Glomerular visceral epithelial cell (primary cell): ENCODE measurements around the gene ANKRD44.
A peak's percentile ranks its signal among the peaks of the same experiment; 100 is the strongest.
"Not testable (repeated sequence)": the region's sequence is repeated elsewhere in the genome, so short reads cannot be mapped to it uniquely, and the experiment has no call there.

Source experiments
- DNase-seq: peaks from one replicate; pipeline ENCODE4 v3.0.0-alpha.2; 2016; ENCODE audit errors: extremely low spot score

ANKRD44 gene

GRCh38 chr2:197030090-197030489 lies 280.5 kb downstream of the ANKRD44 start:
- DNase-seq, result no peak

DNA sequence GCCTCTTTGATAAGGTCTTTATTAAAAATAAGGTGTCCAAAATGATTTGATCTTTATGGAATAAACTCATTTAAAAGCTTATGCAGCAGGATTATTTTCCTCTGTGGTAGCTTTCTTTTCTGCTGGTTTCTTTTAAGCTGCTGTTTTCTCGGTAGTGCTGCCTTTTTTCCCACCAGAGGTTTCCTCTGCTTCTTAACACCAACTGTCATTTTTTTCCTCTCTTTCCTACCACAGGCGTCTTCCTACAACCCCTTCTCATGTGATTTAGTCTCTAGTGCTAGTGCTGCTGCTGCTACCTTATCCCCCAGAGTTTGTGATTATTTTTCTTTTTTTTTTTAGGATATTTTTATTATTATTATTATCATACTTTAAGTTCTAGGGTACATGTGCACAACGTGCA lies 281.9 kb downstream of the ANKRD44 start:
- DNase-seq, result no peak

DNA sequence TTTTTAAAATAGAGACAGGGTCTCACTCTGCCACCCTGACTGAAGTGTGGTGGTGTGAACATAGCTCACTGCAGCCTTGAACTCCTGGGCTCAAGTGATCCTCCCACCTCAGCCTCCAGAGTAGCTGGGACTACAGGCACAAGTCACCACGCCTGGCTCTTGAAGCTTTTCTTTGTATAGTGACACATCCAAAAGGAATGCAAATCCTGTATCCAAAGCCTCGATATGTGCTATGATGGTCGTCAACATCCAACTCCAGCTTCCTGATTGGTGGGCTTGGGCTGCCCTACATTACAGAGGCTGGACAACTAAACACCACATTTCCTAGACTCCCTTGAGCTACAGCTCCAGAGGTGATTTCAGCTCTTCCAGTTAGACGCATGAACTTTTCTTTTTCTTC lies 282.4 kb downstream of the ANKRD44 start:
- DNase-seq, result peak; percentile 69

- DNase-seq, result no peak
Measured at GRCh38 chr2:197024206-197024605, 286.4 kb downstream of the ANKRD44 start.

GRCh38 chr2:197020921-197021320 lies 289.7 kb downstream of the ANKRD44 start:
- not testable (repeated sequence) for DNase-seq

- no peak for DNase-seq
Measured at GRCh38 chr2:197013098-197013497, 297.5 kb downstream of the ANKRD44 start.

GRCh38 chr2:197011801-197012641 lies 298.6 kb downstream of the ANKRD44 start:
- peak; percentile 57 for DNase-seq

- no peak for DNase-seq
Measured at GRCh38 chr2:197011021-197011417, 299.6 kb downstream of the ANKRD44 start.

DNA sequence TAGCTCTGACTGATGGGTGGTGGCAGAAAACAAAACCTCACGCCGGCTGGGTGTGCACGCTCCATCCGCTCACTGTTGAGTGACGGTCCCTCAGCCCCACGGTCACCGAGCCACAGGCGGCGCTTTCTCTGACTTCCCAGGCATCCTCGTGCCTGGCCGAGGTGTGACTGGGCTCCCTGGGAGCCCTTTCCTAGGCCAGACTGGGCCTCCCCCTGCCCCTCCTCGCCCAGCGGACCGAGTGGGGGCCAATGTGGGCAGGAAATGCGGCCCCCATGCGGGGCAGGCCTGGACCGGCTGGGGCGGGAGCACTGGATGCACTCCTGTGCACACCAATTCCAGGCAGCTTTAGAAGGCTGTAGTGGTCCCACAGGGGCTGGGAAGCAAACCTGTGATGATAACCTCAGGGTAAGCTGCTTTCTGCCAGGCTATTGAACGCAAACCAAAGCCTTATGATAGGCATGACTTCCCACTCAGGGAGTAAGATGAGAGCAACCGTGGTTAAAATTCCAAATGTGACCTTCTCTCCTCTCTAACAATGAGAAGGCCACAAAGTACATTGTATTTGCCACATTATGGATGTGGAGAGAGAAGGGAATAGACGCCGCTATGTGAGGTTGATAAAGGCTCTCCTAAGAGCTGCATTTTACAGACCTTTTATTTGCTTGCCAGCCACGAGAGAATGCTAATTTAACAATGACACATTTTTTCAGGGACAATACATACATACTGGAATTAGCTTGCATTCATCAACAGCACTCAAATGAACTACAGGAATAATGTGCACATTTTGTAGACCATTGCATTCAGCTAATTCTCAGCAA lies 300.2 kb downstream of the ANKRD44 start:
- DNase-seq, result no peak

DNA sequence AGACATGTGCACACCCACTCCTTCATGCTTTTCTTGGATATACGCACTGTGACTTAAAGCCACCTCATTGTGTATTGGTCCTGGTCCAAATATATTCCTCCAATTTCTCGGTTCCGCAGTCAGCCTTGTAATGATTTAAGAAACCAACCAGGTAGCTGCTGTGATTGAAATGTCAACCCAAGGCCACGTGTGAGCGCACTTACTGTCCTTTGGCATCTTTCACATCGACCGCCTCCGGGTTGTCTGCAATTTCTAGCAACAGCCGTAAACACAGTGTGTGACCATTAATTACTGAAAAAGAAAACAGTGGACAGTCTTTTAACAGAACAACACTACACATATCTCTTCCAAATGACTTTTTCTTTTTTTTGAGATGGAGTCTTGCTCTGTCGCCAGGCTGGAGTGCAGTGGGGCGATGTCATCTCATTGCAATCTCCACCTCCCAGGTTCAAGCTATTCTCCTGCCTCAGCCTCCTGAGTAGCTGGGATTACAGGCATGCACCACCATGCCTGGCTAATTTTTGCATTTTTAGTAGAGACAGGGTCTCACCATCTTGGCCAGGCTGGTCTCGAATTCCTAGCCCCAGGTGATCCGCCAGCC lies 301.7 kb downstream of the ANKRD44 start:
- not testable (repeated sequence) for DNase-seq

- no peak for DNase-seq
Measured at GRCh38 chr2:197007716-197008628, 302.6 kb downstream of the ANKRD44 start.

DNA sequence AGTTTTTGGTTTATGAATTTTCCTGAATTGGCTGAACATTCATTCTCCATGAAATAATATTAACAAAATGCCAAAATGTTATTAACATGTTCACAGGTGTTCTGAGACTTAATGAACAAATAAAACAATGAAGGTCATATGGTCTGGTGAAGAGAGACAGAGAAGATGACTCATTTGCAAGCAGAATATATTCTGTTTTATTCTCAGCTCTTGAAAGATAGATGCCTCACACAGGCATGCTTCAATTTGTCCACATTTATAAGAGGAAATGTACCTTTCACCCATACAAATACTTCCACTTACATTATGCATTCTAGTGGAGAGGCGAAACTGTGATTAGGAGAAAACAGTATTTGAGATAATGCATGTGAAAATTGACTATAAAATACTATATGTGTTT lies 308.7 kb downstream of the ANKRD44 start:
- DNase-seq, result no peak

GRCh38 chr2:196995757-196996314 lies 314.7 kb downstream of the ANKRD44 start:
- DNase-seq, result no peak

DNA sequence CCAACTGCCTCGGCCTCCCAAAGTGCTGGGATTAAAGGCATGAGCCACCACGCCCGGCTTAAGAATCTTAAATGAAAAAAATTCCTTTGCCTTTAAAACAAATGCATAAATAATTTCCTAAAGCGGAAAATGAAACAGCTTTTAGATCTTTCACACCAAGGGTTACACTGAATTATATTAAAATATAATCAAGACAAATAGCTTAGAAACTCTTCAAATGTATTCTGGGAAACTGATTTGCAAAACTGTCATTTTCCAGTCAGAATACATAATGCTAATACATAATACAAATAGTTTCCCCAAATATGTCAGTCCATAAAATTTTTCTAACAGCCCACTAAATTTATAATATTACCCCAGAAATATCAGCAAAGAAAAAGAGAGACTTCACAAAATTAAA lies 315.8 kb downstream of the ANKRD44 start:
- DNase-seq, result no peak

GRCh38 chr2:196993617-196994016 lies 317.0 kb downstream of the ANKRD44 start:
- no peak for DNase-seq

DNA sequence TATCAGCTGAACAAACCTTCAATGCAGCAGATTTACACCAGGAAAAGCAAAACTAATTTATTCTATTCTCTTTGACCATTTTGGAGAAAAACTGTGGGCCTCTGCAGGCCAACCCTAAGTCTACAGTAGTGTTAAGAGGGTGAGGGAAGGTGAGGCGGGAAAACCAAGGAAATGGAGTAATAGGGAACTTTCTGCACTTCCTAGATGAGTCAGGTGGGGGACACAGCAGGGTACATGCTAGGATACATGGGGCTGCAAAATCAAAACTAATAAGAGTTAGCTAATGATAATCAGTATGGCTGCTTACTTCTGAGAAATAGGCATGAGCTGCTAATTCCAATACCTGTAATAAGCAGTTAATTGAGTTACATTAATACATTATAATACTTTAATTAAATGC lies 318.1 kb downstream of the ANKRD44 start:
- no peak for DNase-seq

- no peak for DNase-seq
Measured at GRCh38 chr2:196990788-196991461, 319.7 kb downstream of the ANKRD44 start.

DNA sequence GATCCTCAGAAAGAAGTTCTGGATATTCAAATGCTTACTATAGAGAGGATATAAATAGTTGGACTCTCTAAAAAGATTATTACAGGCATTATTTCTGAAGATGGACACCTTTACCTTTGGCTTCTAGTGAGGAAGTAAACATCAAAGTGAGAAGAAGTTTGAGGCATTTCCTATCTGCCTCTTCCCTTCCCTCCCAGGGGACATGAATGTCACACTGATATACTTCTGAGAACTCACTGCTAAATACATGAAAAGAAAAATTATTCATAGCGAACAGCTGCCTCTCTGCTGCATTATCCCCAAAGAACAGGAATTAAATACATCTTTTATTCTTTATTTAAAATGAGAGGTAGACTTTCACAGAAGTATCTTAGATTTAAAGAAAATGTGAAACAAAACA lies 320.5 kb downstream of the ANKRD44 start:
- DNase-seq, result no peak

DNA sequence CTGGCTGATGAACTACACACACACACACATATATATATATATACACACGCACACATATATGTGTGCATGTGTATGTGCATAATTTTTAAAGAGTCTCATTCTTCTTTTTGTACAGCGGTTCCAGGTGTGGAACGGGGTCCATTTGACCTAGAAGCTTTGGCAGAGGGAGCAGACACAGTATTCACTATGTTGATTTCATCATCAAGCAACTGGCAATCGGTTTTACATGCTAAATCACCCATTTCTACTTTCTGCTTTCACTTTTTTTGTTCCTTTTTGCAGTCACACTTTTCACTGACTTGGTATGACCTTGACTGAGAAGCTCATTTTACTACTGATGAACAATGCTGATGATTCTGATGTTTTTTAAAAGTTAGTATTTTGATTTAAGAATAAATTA lies 321.1 kb downstream of the ANKRD44 start:
- no peak for DNase-seq

DNA sequence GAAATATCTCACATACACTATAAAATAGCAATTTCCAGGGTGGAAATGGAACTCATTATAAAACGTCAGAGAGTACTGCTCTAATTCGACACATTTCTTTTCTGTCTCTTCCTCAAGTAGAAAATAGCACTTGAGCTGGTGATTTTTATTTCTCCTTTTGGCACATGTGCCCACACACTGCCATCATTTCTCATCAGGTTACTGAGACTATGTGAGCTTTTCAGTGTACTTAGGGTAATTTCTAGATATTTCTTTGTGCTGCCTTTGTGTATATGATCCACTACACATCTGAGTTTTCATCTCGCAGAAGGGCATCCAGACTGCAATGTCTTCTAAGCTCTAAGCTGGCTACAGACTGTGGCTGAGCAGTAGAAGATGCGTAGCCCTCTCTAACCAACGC lies 321.9 kb downstream of the ANKRD44 start:
- DNase-seq, result no peak
